Ascending aorta (tissue), 2 donors: ENCODE data around the gene TEX52. TPM values are rescaled to one million over a fixed set of nuclear protein-coding genes. Genes with fewer than 3 reads are reported as not detected.

Experiments
- DNase-seq, 2 donors: peaks; one replicate each; pipeline ENCODE4 v3.0.0-alpha.2; 2019; ENCODE audit warnings: low spot score in 2 of 2
- H3K27ac ChIP-seq, 2 donors: fragments of 200-600 bp; sonication (generic); one replicate each; pipeline ENCODE4 v1.5.1; 2016 to 2017; ENCODE audit warnings: mild to moderate bottlenecking in 1 of 2
- H3K27me3 ChIP-seq: fragments of 200-600 bp; sonication (generic); one replicate; pipeline ENCODE4 v1.5.1; 2017
- H3K36me3 ChIP-seq, 2 donors: fragments of 200-600 bp; sonication (generic); one replicate each; pipeline ENCODE4 v1.5.1; 2016
- H3K4me1 ChIP-seq, 2 donors: fragments of 200-600 bp; sonication (generic); one replicate each; pipeline ENCODE4 v1.5.1; 2016 to 2017; ENCODE audit warnings: mild to moderate bottlenecking in 1 of 2
- H3K4me3 ChIP-seq, 2 donors: fragments of 200-600 bp; sonication (generic); one replicate each; pipeline ENCODE4 v1.5.1; 2016 to 2017; ENCODE audit warnings: mild to moderate bottlenecking in 1 of 2
- H3K9me3 ChIP-seq, 2 donors: fragments of 200-600 bp; sonication (generic); one replicate each; pipeline ENCODE4 v1.5.1; 2016
- CTCF ChIP-seq, 3 experiments: fragments of 200-600 bp in 2 of 3; fragments of 450-650 bp in 1 of 3; sonication (generic) in 2 of 3; IDR thresholded peaks; one replicate each; pipeline ENCODE4 v1.5.1; 2016 to 2019; ENCODE audit warnings: antibody characterized with exemption in 3 of 3, mild to moderate bottlenecking in 1 of 3, moderate library complexity in 1 of 3
- intact Hi-C: fragments of 100-400 bp; cut with DNase I; formaldehyde crosslinking; loops from one replicate; pipeline ENCODE4 v1.15.1; 2023
- total RNA-seq: library from RNA; depleted of rRNA; stranded (reverse); fragments of >200 nt; gene quantifications from one replicate; pipeline ENCODE4 v1.1.0, GENCODE V29; 2016

The TEX52 gene
- total RNA-seq, 1 donor from 2014 or later, result not detected

GRCh38 chr12:2826721-2827515 lies 29.9 kb downstream of the TEX52 start:
- intact Hi-C loops, result no loop called here
- Histone ChIP-seq H3K4me1 (no peaks in the 10 kb centered on the region), H3K27ac (no peak overlapping the region), H3K27me3 (no peaks in the 10 kb centered on the region), H3K36me3 (peaks cover 63 to 79% of the 10 kb centered on the region in 2 donors), H3K4me3 (no peak overlapping the region), H3K9me3 (no peaks in the 10 kb centered on the region)
- DNase-seq, result no peak
- TF ChIP-seq CTCF (IDR thresholded peaks at IDR 0.05), result no peak

GRCh38 chr12:2826036-2826435 lies 30.8 kb downstream of the TEX52 start:
- Histone ChIP-seq H3K27ac (no peak overlapping the region), H3K4me3 (no peak overlapping the region), H3K27me3 (no peaks in the 10 kb centered on the region), H3K36me3 (peaks cover 72 to 87% of the 10 kb centered on the region in 2 donors), H3K4me1 (no peaks in the 10 kb centered on the region), H3K9me3 (no peaks in the 10 kb centered on the region)
- TF ChIP-seq CTCF (IDR thresholded peaks at IDR 0.05), result no peak
- intact Hi-C loops, result no loop called here
- DNase-seq, result no peak

GRCh38 chr12:2825132-2825531 lies 31.7 kb downstream of the TEX52 start:
- Histone ChIP-seq H3K4me1 (no peaks in the 10 kb centered on the region), H3K4me3 (no peak overlapping the region), H3K27me3 (no peaks in the 10 kb centered on the region), H3K36me3 (peaks cover 77 to 87% of the 10 kb centered on the region in 2 donors), H3K27ac (no peak overlapping the region), H3K9me3 (no peaks in the 10 kb centered on the region)
- no peak for TF ChIP-seq CTCF (IDR thresholded peaks at IDR 0.05)
- no peak for DNase-seq
- intact Hi-C loops, result no loop called here

GRCh38 chr12:2824541-2824940 lies 32.3 kb downstream of the TEX52 start:
- Histone ChIP-seq H3K4me3 (no peak overlapping the region), H3K36me3 (peaks cover 77 to 91% of the 10 kb centered on the region in 2 donors), H3K27ac (no peak overlapping the region), H3K4me1 (no peaks in the 10 kb centered on the region), H3K9me3 (no peaks in the 10 kb centered on the region), H3K27me3 (no peaks in the 10 kb centered on the region)
- TF ChIP-seq CTCF (IDR thresholded peaks at IDR 0.05), result no peak
- intact Hi-C loops, result no loop called here
- no peak for DNase-seq

GRCh38 chr12:2823483-2823882 lies 33.4 kb downstream of the TEX52 start:
- Histone ChIP-seq H3K27ac (no peak overlapping the region), H3K9me3 (no peaks in the 10 kb centered on the region), H3K4me3 (no peak overlapping the region), H3K4me1 (no peaks in the 10 kb centered on the region), H3K27me3 (no peaks in the 10 kb centered on the region), H3K36me3 (peaks cover 78 to 92% of the 10 kb centered on the region in 2 donors)
- no peak for DNase-seq
- intact Hi-C loops, result no loop called here
- TF ChIP-seq CTCF (IDR thresholded peaks at IDR 0.05), result no peak
